HepG2 (cell line): Measurements from ENCODE around the gene CCM2. TPM values are rescaled to one million over a fixed set of nuclear protein-coding genes. Genes with fewer than 3 reads are reported as not detected.
A peak's percentile ranks its signal among the peaks of the same experiment; 100 is the strongest.

Experiments used
- ARID5B ChIP-seq: IDR thresholded peaks from 2 replicates; pipeline ENCODE4 v1.4.0; 2020; ENCODE audit warnings: mild to moderate bottlenecking, missing genetic modification reagents
- ELF3 ChIP-seq: IDR thresholded peaks from 2 replicates; pipeline ENCODE4 v1.6.1; 2016; ENCODE audit warnings: missing genetic modification reagents, missing compliant biosample characterization
- EP300 ChIP-seq, 3 experiments: sonication (generic) in 1 of 3; formaldehyde crosslinking in 1 of 3; IDR thresholded peaks; 2 replicates each; pipeline versions ENCODE4 v1.5.1 to v1.6.1; 2011 to 2020; ENCODE audit warnings: low read depth in 2 of 3, low read length in 2 of 3, borderline replicate concordance in 1 of 3, improper control_type of control experiment in 1 of 3, mild to moderate bottlenecking in 1 of 3, missing genetic modification reagents in 1 of 3, moderate library complexity in 1 of 3
- FOXP1 ChIP-seq, 2 experiments: fragments of 450-650 bp in 1 of 2; IDR thresholded peaks; 2 replicates each; pipeline ENCODE4 v1.6.1; 2017 to 2018; ENCODE audit warnings: antibody characterized with exemption in 1 of 2
- GATAD2A ChIP-seq: IDR thresholded peaks from 2 replicates; pipeline ENCODE4 v1.6.1; 2016
- HDAC1 ChIP-seq: sonication (generic); formaldehyde crosslinking; IDR thresholded peaks from 2 replicates; pipeline ENCODE4 v1.5.1; 2020; ENCODE audit warnings: mild to moderate bottlenecking, missing genetic modification reagents
- IKZF5 ChIP-seq: IDR thresholded peaks from 2 replicates; pipeline ENCODE4 v1.6.1; 2018; ENCODE audit warnings: missing genetic modification reagents, mild to moderate bottlenecking, missing compliant biosample characterization
- JDP2 ChIP-seq: sonication (generic); formaldehyde crosslinking; IDR thresholded peaks from 2 replicates; pipeline ENCODE4 v1.8.1; 2022; ENCODE audit warnings: missing genetic modification reagents, borderline replicate concordance
- NCOA2 ChIP-seq: sonication (generic); formaldehyde crosslinking; IDR thresholded peaks from 2 replicates; pipeline ENCODE4 v1.8.0; 2022; ENCODE audit warnings: inconsistent platforms
- POGZ ChIP-seq: sonication (generic); formaldehyde crosslinking; IDR thresholded peaks from 2 replicates; pipeline ENCODE4 v1.4.0; 2020; ENCODE audit warnings: mild to moderate bottlenecking, missing genetic modification reagents
- SATB2 ChIP-seq: sonication (generic); formaldehyde crosslinking; IDR thresholded peaks from 2 replicates; pipeline ENCODE4 v1.5.0; 2020; ENCODE audit warnings: missing genetic modification reagents
- SIX1 ChIP-seq: sonication (generic); formaldehyde crosslinking; IDR thresholded peaks from 2 replicates; pipeline ENCODE4 v1.4.0; 2020; ENCODE audit warnings: missing genetic modification reagents, borderline replicate concordance
- SNAPC4 ChIP-seq: sonication (generic); formaldehyde crosslinking; IDR thresholded peaks from 2 replicates; pipeline ENCODE4 v1.4.0; 2020; ENCODE audit warnings: mild to moderate bottlenecking, missing genetic modification reagents
- SOX13 ChIP-seq, 3 experiments: fragments of 450-650 bp in 1 of 3; sonication (generic) in 1 of 3; formaldehyde crosslinking in 1 of 3; IDR thresholded peaks in 2 of 3; conservative IDR thresholded peaks in 1 of 3; 2 replicates each; pipeline versions ENCODE4 v1.5.0 to v1.6.1; 2016 to 2020; ENCODE audit warnings: antibody characterized with exemption in 1 of 3, mild to moderate bottlenecking in 1 of 3, missing compliant biosample characterization in 1 of 3, missing genetic modification reagents in 1 of 3, moderate library complexity in 1 of 3
- ZBTB21 ChIP-seq: sonication (generic); formaldehyde crosslinking; IDR thresholded peaks from 2 replicates; pipeline ENCODE4 v1.4.0; 2020; ENCODE audit warnings: missing genetic modification reagents
- ZC3H4 ChIP-seq: sonication (generic); formaldehyde crosslinking; IDR thresholded peaks from 2 replicates; pipeline ENCODE4 v1.4.0; 2020; ENCODE audit warnings: missing genetic modification reagents, borderline replicate concordance
- ZNF136 ChIP-seq: sonication (generic); formaldehyde crosslinking; IDR thresholded peaks from 2 replicates; pipeline ENCODE4 v1.8.1; 2022; ENCODE audit warnings: low read depth, mild to moderate bottlenecking, moderate library complexity, missing genetic modification reagents
- polyA plus RNA-seq, 8 experiments: library from polyadenylated mRNA; depleted of rRNA in 3 of 8; stranded (reverse) in 7 of 8; unstranded in 1 of 8; fragments of >200 nt; fragmentation: Illumina TruSeq in 4 of 8; extraction: Trizol in 4 of 8; gene quantifications; 2 replicates each; pipeline versions ENCODE4 v1.2.1 to v1.2.3, GENCODE V29; 2011 to 2016; ENCODE audit warnings: low read depth in 4 of 8, missing spikeins in 1 of 8, mixed read lengths in 1 of 8; ENCODE audit not compliant: insufficient read depth in 1 of 8
- total RNA-seq, 5 experiments: library from RNA; depleted of rRNA; stranded (reverse); fragments of >200 nt; fragmentation: Illumina TruSeq; extraction: Trizol; gene quantifications; 2 replicates each; pipeline ENCODE4 v1.2.3, GENCODE V29; 2016; ENCODE audit warnings: low read depth in 1 of 5

The CCM2 gene
- total and polyA plus RNA-seq, 2 of the 13 experiments (the other 11 are each of a cell fraction or from before 2014, with no cell fraction given), result 13.7 to 15.8 TPM

- TF ChIP-seq GATAD2A (CRISPR knock-in tag), result peak; percentile 43; the same call in 1 of the 2 replicates
- TF ChIP-seq SATB2, result no peak
- peak; percentile 30; the same call in 1 of the 2 replicates for TF ChIP-seq HDAC1 (CRISPR knock-in tag)
- peak; percentile 42; the same call in 1 of the 2 replicates for TF ChIP-seq POGZ
- no peak for TF ChIP-seq SOX13 (IDR thresholded peaks at IDR 0.05)
- TF ChIP-seq SOX13 (CRISPR knock-in tag; conservative IDR thresholded peaks at IDR 0.05 in 1 of 2, IDR thresholded peaks at IDR 0.05 in 1 of 2), result peak in 1 of 2 experiments; percentile 55; a peak in 2 of 4 replicates
- no peak for TF ChIP-seq ZC3H4 (CRISPR knock-in tag)
- TF ChIP-seq SNAPC4, result 0 out of 2 replicates have a peak, but pooled peaks have one; percentile 38
- 0 out of 4 replicates have a peak, but pooled peaks of 1 of the 2 experiments have one; percentile 26 for TF ChIP-seq EP300 (IDR thresholded peaks at IDR 0.05; ENCODE audit: low read depth in 2 of 2, low read length in 2 of 2)
- no peak for TF ChIP-seq EP300 (CRISPR knock-in tag; IDR thresholded peaks at IDR 0.05; ENCODE audit: borderline replicate concordance)
- no peak for TF ChIP-seq ZNF136 (CRISPR knock-in tag)
- 0 out of 2 replicates have a peak, but pooled peaks have one; percentile 44 for TF ChIP-seq IKZF5 (CRISPR knock-in tag)
- peak; percentile 47; the same call in 1 of the 2 replicates for TF ChIP-seq ELF3
- no peak for TF ChIP-seq ZBTB21 (CRISPR knock-in tag)
- 0 out of 2 replicates have a peak, but pooled peaks have one; percentile 22 for TF ChIP-seq SIX1 (CRISPR knock-in tag)
- no peak for TF ChIP-seq FOXP1 (IDR thresholded peaks at IDR 0.05)
- peak; percentile 69; the same call in 1 of the 2 replicates for TF ChIP-seq FOXP1 (CRISPR knock-in tag; IDR thresholded peaks at IDR 0.05)
- peak; percentile 39; the same call in 1 of the 2 replicates for TF ChIP-seq NCOA2 (CRISPR knock-in tag)
- peak; percentile 68 for TF ChIP-seq ARID5B (CRISPR knock-in tag)
- TF ChIP-seq JDP2, result no peak
Observed at GRCh38 chr7:45036317-45036716, 36.3 kb downstream of the CCM2 start (continued).
